GM23248 (cell line): ENCODE data around the gene TMEM266.

Experiments
- EZH2 ChIP-seq: fragments of 200-600 bp; sonication (generic); IDR thresholded peaks from 2 replicates; pipeline ENCODE4 v1.6.1; 2018; ENCODE audit warnings: antibody characterized with exemption, mild to moderate bottlenecking; ENCODE audit not compliant: insufficient read depth, poor library complexity, severe bottlenecking
- EZH2phosphoT487 ChIP-seq: fragments of 200-600 bp; sonication (generic); IDR thresholded peaks from 2 replicates; pipeline ENCODE4 v1.6.1; 2018; ENCODE audit warnings: antibody characterized with exemption, moderate library complexity, mild to moderate bottlenecking, low read depth; ENCODE audit not compliant: insufficient read depth

- no peak for TF ChIP-seq EZH2phosphoT487
- no peak for TF ChIP-seq EZH2
Measured at GRCh38 chr15:76201536-76202255, 141.9 kb downstream of the TMEM266 start.
